GM18951 (cell line): ENCODE data around the gene KIF7.
"Not testable (repeated sequence)": the region's sequence is repeated elsewhere in the genome, so short reads cannot be mapped to it uniquely, and the experiment has no call there.

Source experiments
- POLR2A ChIP-seq: IDR thresholded peaks from 4 replicates; pipeline ENCODE4 v1.6.1; 2011; ENCODE audit warnings: mild to moderate bottlenecking; ENCODE audit not compliant: insufficient read length, insufficient read depth; ENCODE audit errors: extremely low read depth
- in situ Hi-C: fragments of 300-500 bp; cut with MboI; formaldehyde crosslinking; loops from one replicate; pipeline ENCODE4 v1.12.0; 2022; ENCODE audit warnings: low sequenced_read_pairs, mixed read lengths, inconsistent platforms; ENCODE audit not compliant: unreplicated experiment

The KIF7 gene

GRCh38 chr15:89654847-89655805, at the start of gene KIF7:
Gene KIF7 (minus strand): TSS chr15:89655467. CDS start chr15:89652930, 2,537 bp downstream.
- TF ChIP-seq POLR2A, result no peak
- in situ Hi-C loops, result no loop called here

- TF ChIP-seq POLR2A, result no peak
- in situ Hi-C loops, result no loop called here
These were observed 49.1 kb upstream of the KIF7 start for GRCh38 chr15:89704411-89704810.

GRCh38 chr15:89695198-89695597, 39.9 kb upstream of the KIF7 start:
- in situ Hi-C loops, result no loop called here
- no peak for TF ChIP-seq POLR2A

- in situ Hi-C loops, result no loop called here
- no peak for TF ChIP-seq POLR2A
These were observed 38.4 kb upstream of the KIF7 start for GRCh38 chr15:89693696-89694095.

GRCh38 chr15:89693091-89693490, 37.8 kb upstream of the KIF7 start:
- TF ChIP-seq POLR2A, result no peak
- in situ Hi-C loops, result no loop called here

DNA sequence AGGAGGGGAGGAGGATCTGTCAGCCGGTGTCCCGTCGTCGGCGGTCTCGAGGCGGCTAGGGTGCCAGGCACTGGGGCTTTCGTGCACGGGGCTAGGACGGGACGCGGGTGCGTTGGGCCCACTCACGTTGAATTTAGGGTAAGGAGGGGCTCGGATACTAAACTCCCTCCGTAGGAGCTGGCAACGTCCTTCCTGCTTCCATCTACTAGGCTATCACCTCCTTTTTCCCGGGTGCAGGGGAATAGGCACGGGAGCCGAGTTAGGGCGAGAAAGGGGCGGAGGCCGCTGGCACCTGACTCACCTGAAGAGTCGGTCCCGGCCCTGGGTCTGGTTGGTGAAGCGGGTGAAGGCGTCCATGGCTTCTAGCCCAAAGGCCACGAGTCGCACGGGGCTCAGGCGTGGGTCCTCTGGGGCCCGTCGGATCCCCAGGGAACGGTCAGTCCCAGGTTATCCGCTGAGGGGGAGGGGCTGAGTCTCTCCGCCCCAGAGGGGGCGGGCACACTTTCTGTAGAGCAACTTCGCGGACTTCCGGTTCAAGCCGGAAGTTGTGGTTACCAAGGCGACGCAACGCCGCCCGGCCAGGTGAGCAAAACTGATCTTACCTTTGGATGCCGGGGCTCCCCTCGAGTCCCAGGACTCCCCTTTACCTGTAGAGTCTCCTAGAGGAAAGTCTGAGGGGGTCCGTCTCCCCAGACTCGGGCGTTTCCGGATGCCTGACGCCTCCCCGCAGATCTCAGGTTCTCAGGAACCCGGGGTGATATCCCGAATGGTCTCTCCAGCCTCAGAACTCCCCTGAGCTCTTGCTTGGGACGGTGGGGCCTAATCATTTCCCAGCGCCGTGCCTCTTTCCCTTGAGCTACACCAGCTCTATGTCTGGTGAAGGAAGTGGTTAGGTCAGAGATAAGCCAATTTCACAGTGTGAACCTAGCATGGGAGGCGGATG, 35.3 kb upstream of the KIF7 start, which contains the start of the genes PEX11A and WDR93:
Gene PEX11A, minus strand, starts transcription at position 479 of the 943 bp plus-strand sequence. Its CDS starts 122 bp downstream, at position 357.
Gene WDR93, plus strand, starts transcription at position 536 of the 943 bp plus-strand sequence. CDS start 10,936 bp downstream, outside the sequence.
- in situ Hi-C loops, result no loop called here
- peak; percentile 30 for TF ChIP-seq POLR2A

DNA sequence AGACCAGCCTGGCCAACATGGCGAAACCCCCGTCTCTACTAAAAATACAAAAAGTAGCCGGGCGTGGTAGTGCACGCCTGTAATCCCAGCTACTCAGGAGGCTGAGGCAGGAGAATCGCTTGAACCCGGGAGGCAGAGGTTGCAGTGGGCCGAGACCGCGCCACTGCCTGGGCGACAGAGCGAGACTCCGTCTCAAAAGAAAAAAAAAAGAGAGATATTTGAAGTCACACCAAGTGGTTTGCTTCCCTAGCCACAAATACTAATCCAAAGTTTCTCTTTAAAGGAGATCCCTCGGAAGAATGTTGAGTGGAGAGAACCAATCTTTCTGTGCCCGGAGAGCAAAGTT, 34.6 kb upstream of the KIF7 start:
- in situ Hi-C loops, result not testable (repeated sequence)

GRCh38 chr15:89686522-89686921, 31.3 kb upstream of the KIF7 start:
- in situ Hi-C loops, result no loop called here

GRCh38 chr15:89685995-89686394, 30.7 kb upstream of the KIF7 start:
- no peak for TF ChIP-seq POLR2A
- in situ Hi-C loops, result no loop called here

More at GRCh38 chr15:89686522-89686921, 31.3 kb upstream of the KIF7 start:
- no peak for TF ChIP-seq POLR2A

DNA sequence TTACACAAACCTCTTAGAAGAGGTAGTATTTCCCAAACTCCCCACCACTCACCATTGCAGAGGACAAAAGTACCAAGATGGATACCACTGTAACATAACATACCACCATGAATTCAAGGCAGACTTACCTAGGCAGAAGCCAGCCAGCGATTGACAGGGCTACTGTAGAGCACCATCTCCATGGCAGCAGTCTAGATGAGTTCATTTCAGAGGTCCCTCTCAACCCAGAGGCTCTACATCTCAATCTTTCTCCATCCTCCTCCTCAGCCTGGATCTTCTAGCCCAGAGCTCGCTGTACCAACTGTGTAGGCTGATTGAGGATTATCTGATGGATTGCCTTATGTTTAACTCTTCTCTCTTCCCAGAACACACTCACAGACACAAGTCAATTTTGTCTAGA, 25.9 kb upstream of the KIF7 start:
- in situ Hi-C loops, result no loop called here
- TF ChIP-seq POLR2A, result no peak

DNA sequence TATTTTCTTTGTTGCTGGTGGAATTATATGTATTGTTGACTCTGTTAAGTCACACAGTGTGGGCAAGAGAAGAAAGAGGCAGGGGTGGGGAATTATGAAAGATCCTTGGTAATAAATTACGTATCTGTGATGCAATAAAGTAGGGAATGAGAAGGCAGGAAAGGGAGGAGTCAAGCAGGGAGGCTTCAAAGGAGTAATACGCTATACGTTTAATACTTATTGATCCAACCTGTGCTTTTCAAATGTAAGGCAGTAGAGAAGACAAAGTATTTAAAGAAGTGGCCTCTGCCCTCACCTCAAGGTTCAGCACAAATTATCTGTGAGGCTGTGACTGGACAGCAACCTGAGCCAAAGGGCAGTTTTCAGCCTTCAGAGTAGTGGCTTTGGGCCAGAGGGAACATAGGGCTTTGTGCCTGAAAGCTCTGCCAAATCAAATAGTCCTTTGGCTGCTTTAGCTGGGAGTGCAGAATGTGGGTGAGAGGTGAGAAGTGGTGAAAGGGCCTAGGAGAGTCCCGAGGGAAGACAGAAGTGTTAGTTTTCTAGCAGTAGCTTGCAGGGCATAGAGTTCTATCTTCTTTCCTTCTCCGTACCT, 25.1 kb upstream of the KIF7 start:
- TF ChIP-seq POLR2A, result no peak
- in situ Hi-C loops, result no loop called here

DNA sequence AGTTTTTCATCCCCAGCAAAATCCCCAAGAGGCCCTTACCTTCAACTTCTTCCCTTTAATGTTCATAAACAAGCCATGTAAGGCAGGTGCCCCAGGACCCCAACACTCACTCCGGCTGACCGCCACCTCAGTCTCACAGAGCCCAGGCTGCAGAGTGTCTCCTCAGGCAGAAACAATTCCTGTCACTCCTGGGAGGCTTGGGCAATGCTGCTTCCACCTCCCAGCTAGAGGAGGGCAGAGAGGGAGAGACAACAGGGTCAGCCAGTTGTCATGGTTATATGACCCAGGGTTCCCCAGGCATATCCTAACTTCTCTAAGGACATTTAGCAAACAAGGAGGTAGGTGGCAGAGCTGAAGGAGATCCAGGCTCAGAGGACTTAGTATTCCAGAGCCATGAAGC, 23.9 kb upstream of the KIF7 start, which contains the start of gene PLIN1:
Gene PLIN1, minus strand, starts transcription at position 156 of the 400 bp plus-strand sequence. CDS start 1,878 bp downstream, outside the sequence.
- in situ Hi-C loops, result no loop called here
- no peak for TF ChIP-seq POLR2A

DNA sequence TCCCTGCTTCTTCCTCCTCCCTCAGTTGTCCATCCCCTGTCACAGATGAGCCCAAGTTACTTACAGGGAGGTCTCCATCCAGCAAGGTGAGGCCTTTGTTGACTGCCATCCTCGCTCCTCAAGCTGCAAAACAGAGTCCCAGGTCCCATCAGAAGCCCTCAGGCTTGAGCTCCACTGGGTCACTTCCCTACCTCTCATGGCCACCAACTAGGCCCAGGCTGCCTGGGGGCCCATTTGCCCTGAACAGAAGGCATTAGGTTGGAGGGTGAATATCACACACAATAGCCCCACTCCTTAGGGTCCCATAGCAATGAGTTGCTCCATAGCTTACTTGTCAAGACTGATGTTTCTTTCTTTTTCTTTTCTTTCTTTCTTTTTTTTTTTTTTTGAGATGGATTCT, 22.1 kb upstream of the KIF7 start:
- in situ Hi-C loops, result no loop called here
- TF ChIP-seq POLR2A, result no peak
